T-helper 2 cell treated with Interferon-gamma antibody and Interleukin-4, amounts not matched to agents 100 ng/mL and 5 ng/mL, for 36 hours (primary cell): ENCODE data around the gene BMERB1. TPM values are rescaled to one million over a fixed set of nuclear protein-coding genes. Genes with fewer than 3 reads are reported as not detected.
"Not testable (repeated sequence)": the region's sequence is repeated elsewhere in the genome, so short reads cannot be mapped to it uniquely, and the experiment has no call there.

Experiments used
- intact Hi-C: fragments of 100-400 bp; cut with micrococcal nuclease; formaldehyde crosslinking; loops from one replicate; pipeline ENCODE4 v1.15.1; 2023
- total RNA-seq: library from RNA; stranded (reverse); gene quantifications from 2 replicates; pipeline ENCODE4 v1.2.3, GENCODE V29; 2022

BMERB1 gene
- total RNA-seq: 3.9 and 4.0 TPM in 2 replicates

GRCh38 chr16:15434425-15435215, at the start of gene BMERB1:
Gene BMERB1 (plus strand): TSS chr16:15434588. CDS start chr16:15434654, 66 bp downstream.
- intact Hi-C loops: no loop called here

- intact Hi-C loops: not testable (repeated sequence)
These were observed 46.3 kb upstream of the BMERB1 start for GRCh38 chr16:15388060-15388459.

- intact Hi-C loops: not testable (repeated sequence)
These were observed 44.5 kb upstream of the BMERB1 start for GRCh38 chr16:15389916-15390315.

- intact Hi-C loops: not testable (repeated sequence)
These were observed 41.4 kb upstream of the BMERB1 start for GRCh38 chr16:15393025-15393424.

- intact Hi-C loops: not testable (repeated sequence)
These were observed 38.5 kb upstream of the BMERB1 start, which contains the start of gene MPV17L for GRCh38 chr16:15395631-15396508. Gene MPV17L (plus strand): TSS chr16:15395754. CDS start chr16:15395898, 144 bp downstream.

GRCh38 chr16:15396509-15396829, 37.9 kb upstream of the BMERB1 start:
- intact Hi-C loops: not testable (repeated sequence)

GRCh38 chr16:15396948-15397594, 37.3 kb upstream of the BMERB1 start:
- intact Hi-C loops: no loop called here

- intact Hi-C loops: no loop called here
These were observed 35.6 kb upstream of the BMERB1 start for GRCh38 chr16:15398618-15399316.

GRCh38 chr16:15399317-15399716, 35.1 kb upstream of the BMERB1 start:
- intact Hi-C loops: no loop called here

- intact Hi-C loops: not testable (repeated sequence)
These were observed 34.1 kb upstream of the BMERB1 start for GRCh38 chr16:15400314-15400713.

- intact Hi-C loops: no loop called here
These were observed 32.4 kb upstream of the BMERB1 start for GRCh38 chr16:15401972-15402371.

- intact Hi-C loops: no loop called here
These were observed 30.9 kb upstream of the BMERB1 start for GRCh38 chr16:15403392-15403995.

- intact Hi-C loops: not testable (repeated sequence)
These were observed 30.3 kb upstream of the BMERB1 start for GRCh38 chr16:15404091-15404490.

GRCh38 chr16:15404792-15405191, 29.6 kb upstream of the BMERB1 start:
- intact Hi-C loops: no loop called here

- intact Hi-C loops: not testable (repeated sequence)
These were observed 26.6 kb upstream of the BMERB1 start for GRCh38 chr16:15407756-15408155.

- intact Hi-C loops: not testable (repeated sequence)
These were observed 24.9 kb upstream of the BMERB1 start for GRCh38 chr16:15409476-15409875.

GRCh38 chr16:15415511-15415985, 18.8 kb upstream of the BMERB1 start:
- intact Hi-C loops: no loop called here

GRCh38 chr16:15417197-15417596, 17.2 kb upstream of the BMERB1 start:
- intact Hi-C loops: no loop called here

- intact Hi-C loops: no loop called here
These were observed 16.2 kb upstream of the BMERB1 start for GRCh38 chr16:15418206-15418605.

- intact Hi-C loops: not testable (repeated sequence)
These were observed 12.7 kb upstream of the BMERB1 start for GRCh38 chr16:15421696-15422095.

- intact Hi-C loops: no loop called here
These were observed 12.2 kb upstream of the BMERB1 start for GRCh38 chr16:15422222-15422621.
